D721Med (cell line): ENCODE results near the gene KRTAP9-7.
"Not testable (repeated sequence)": the region's sequence is repeated elsewhere in the genome, so short reads cannot be mapped to it uniquely, and the experiment has no call there.

Experiments used
- DNase-seq: peaks from one replicate; pipeline ENCODE4 v3.0.0; 2011; ENCODE audit warnings: low spot score; ENCODE audit not compliant: insufficient read length
- FAIRE-seq: peaks from 2 replicates; lab custom pipeline; 2011; peaks lifted over from hg19 to GRCh38; lab: Jason Lieb, UNC
- TF ChIP-seq, protein P1 (sequence below): IDR thresholded peaks from 2 replicates; pipeline ENCODE4 v1.5.1; 2012; ENCODE audit warnings: mild to moderate bottlenecking, control low read depth; ENCODE audit not compliant: insufficient read depth; ENCODE audit errors: missing control alignments

The KRTAP9-7 gene

DNA sequence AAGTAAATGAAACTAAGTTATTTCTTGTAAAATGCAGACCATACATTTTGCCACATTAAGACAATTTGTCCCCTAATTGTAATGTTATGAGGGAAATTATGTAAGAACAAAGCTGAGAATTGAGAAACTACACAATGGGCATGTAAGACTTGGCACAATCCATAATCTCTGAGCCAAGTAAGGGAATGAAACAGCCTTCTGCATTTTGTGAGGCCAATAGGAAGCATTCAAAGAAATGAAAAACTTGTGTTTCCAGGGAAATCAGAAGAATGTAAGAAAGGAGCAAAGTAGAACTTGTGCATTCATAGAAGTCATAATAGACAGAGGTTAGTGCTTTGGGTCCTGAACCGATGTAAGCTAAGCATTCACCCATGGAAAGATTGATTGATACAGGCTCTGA lies 24.2 kb upstream of the KRTAP9-7 start:
- no peak for FAIRE-seq
- DNase-seq: no peak
- TF ChIP-seq, protein P1, sequence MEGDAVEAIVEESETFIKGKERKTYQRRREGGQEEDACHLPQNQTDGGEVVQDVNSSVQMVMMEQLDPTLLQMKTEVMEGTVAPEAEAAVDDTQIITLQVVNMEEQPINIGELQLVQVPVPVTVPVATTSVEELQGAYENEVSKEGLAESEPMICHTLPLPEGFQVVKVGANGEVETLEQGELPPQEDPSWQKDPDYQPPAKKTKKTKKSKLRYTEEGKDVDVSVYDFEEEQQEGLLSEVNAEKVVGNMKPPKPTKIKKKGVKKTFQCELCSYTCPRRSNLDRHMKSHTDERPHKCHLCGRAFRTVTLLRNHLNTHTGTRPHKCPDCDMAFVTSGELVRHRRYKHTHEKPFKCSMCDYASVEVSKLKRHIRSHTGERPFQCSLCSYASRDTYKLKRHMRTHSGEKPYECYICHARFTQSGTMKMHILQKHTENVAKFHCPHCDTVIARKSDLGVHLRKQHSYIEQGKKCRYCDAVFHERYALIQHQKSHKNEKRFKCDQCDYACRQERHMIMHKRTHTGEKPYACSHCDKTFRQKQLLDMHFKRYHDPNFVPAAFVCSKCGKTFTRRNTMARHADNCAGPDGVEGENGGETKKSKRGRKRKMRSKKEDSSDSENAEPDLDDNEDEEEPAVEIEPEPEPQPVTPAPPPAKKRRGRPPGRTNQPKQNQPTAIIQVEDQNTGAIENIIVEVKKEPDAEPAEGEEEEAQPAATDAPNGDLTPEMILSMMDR: no peak

DNA sequence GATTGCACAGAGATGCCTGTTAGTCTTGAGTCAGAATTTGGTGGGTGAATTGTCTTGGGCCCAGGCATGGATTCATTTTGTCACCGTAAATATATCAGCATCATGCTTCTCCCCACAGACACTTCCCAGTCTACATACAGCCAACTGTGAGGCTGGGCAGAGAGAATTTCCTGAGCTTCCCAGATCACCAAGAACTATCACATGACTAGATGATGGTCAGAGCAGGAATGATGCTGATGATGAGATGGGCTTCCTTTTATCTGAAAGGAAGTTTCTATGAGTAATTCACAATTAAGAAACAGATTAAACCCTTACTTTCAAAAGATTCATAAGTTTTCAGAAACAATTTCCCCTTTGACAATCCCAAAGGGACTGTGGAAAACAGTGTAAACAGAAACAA lies 20.6 kb upstream of the KRTAP9-7 start:
- TF ChIP-seq, protein P1: no peak
- DNase-seq (no peak), FAIRE-seq (no peak)

DNA sequence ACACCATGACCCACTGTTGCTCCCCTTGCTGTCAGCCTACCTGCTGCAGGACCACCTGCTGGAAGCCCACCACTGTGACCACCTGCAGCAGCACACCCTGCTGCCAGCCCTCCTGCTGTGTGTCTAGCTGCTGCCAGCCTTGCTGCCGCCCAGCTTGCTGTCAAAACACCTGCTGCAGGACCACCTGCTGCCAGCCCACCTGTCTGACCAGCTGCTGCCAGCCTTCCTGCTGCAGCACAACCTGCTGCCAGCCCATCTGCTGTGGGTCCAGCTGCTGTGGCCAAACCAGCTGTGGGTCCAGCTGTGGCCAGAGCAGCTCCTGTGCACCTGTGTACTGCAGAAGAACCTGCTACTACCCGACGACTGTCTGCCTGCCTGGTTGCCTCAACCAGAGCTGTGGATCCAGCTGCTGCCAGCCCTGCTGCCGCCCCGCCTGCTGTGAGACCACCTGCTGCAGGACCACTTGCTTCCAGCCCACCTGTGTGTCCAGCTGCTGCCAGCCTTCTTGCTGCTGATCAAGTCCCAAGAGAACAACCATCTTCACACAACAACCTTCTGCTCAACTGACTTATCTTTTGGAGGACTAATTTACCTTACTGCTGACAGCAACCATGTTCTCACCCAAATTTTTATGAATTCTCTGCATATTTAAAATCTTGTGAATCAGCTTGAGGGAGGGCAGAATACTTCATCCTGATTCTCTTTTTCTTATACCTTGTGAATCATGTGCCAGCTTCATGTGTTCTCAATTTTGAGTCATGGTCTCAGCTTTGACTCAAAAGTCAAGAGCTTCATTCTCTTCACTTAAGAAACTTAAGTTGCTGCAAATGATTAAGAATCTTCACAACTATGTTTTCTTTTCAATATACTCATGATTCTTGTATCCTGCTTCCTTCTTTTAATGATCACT lies 19.9 kb upstream of the KRTAP9-7 start, which contains the start of gene KRTAP9-9:
Gene KRTAP9-9, plus strand, starts transcription at position 4 of the 910 bp plus-strand sequence.
- not testable (repeated sequence) for FAIRE-seq, DNase-seq

DNA sequence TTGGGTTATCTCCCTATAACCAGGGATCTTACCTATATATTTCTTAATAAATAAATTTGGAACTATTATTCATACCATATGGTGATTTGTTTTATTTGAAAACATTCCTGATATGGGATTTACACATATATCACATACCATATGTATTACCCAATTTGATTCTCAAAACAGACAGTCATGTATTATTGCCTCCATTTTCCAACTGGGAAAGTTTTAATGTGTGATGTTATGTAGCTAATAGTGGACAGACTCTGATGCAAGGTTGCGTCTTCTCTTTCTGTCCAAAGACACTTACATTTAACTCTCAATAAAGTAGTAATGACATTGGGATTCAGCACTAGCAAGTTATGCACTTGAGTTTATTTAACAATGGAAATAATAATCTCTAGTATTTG lies 19.2 kb upstream of the KRTAP9-7 start:
- DNase-seq: no peak
- TF ChIP-seq, protein P1: no peak
- no peak for FAIRE-seq

DNA sequence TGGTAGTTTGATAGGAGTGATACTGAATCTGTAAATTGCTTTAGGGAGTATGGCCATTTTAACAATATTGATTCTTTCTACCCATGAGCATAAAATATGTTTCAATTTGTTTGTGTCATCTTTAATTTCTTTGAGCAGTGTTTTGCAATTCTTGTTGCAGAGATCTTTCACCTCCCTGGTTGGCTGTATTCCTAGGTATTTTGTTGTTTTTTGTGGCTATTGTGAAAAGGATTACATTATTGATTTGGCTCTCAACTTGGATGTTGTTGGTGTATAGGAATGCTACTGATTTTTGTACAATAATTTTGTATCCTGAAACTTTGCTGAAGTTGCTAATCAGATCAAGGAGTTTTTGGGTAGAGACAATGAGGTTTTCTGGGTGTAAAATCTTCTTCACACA lies 17.1 kb upstream of the KRTAP9-7 start:
- FAIRE-seq (no peak), DNase-seq (no peak)
- TF ChIP-seq, protein P1: no peak

DNA sequence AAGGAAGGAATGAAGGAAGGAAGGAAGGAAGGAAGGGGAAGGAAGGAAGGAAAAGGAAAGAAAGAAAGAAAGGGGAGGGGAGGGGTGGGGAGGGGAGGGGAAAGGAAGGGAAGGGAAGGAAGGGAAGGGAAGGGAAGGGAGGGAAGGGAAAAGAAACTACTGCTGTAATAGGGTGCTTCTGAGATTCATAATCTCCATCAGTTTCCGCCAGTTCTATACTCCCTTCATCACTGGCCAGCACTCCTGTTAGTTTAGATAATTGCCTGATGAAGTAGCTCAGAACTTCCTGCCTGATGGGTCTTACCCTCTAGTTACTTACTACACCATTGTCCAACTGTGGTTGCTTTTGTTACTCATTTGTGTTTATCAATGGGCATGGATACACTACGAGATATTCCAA lies 12.3 kb upstream of the KRTAP9-7 start:
- DNase-seq (no peak), FAIRE-seq (no peak)
- TF ChIP-seq, protein P1: no peak

DNA sequence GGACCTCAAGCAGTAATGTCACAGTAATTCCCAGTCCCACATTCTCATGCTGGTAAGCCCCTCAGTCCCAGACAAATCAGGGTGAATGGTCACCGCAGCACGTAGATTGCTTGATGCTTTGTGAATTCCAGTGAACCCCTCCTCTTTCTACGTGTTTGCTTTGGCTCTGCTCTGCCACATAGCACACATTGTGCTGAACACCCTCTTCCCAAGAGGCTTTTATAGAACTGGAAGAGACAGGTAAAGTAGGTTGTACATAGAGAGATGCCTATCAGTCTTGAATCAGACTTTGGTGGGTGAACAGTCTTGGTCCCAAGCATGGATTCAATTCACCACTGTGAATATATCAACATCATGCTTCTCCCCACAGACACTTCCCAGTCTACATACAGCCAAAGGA lies 10.9 kb upstream of the KRTAP9-7 start:
- TF ChIP-seq, protein P1: no peak
- FAIRE-seq (no peak), DNase-seq (no peak)
